Measurements from ENCODE around the gene PHLPP1.

GRCh38 chr18:62852851-62853250 lies 137.5 kb downstream of the PHLPP1 start:
- TF ChIP-seq RCOR1 (IDR thresholded peaks at IDR 0.05; ENCODE audit: low read depth, low read length): no peak
- TF ChIP-seq CTCF (IDR thresholded peaks at IDR 0.05): no peak
- TF ChIP-seq CHD2 (IDR thresholded peaks at IDR 0.05; ENCODE audit: low read length, partially characterized antibody): no peak
- no peak for TF ChIP-seq POLR2A (IDR thresholded peaks at IDR 0.05; ENCODE audit: low read length)
- no peak for TF ChIP-seq NFE2L2 (conservative IDR thresholded peaks at IDR 0.05; ENCODE audit: low read length)
- TF ChIP-seq CEBPB (IDR thresholded peaks at IDR 0.05): no peak
- no peak for TF ChIP-seq SREBF2 (IDR thresholded peaks at IDR 0.05)
- TF ChIP-seq POLR2AphosphoS2 (conservative IDR thresholded peaks at IDR 0.05; ENCODE audit: low read length): no peak
- TF ChIP-seq, protein P1, sequence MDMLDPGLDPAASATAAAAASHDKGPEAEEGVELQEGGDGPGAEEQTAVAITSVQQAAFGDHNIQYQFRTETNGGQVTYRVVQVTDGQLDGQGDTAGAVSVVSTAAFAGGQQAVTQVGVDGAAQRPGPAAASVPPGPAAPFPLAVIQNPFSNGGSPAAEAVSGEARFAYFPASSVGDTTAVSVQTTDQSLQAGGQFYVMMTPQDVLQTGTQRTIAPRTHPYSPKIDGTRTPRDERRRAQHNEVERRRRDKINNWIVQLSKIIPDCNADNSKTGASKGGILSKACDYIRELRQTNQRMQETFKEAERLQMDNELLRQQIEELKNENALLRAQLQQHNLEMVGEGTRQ (IDR thresholded peaks at IDR 0.05): no peak
